Ecto neural progenitor cell (in vitro differentiated cells): Measurements from ENCODE around the gene ASS1.
"Not testable (repeated sequence)": the region's sequence is repeated elsewhere in the genome, so short reads cannot be mapped to it uniquely, and the experiment has no call there.

Source experiments
- DNase-seq: peaks from one replicate; pipeline ENCODE4 v3.0.0-alpha.2; 2018; ENCODE audit warnings: low spot score

ASS1 gene

GRCh38 chr9:130434656-130435055, 10.1 kb upstream of the ASS1 start:
- DNase-seq = not testable (repeated sequence)

- no peak for DNase-seq
These were observed 7.6 kb upstream of the ASS1 start for GRCh38 chr9:130437011-130437789.

- DNase-seq = no peak
These were observed 6.3 kb upstream of the ASS1 start for GRCh38 chr9:130438382-130438981.

GRCh38 chr9:130441031-130441430, 3.7 kb upstream of the ASS1 start:
- DNase-seq = no peak

GRCh38 chr9:130442746-130443455, 1.9 kb upstream of the ASS1 start:
- no peak for DNase-seq

GRCh38 chr9:130443456-130443801, 1.3 kb upstream of the ASS1 start:
- no peak for DNase-seq

- DNase-seq = no peak
These were observed 795 bp upstream of the ASS1 start for GRCh38 chr9:130443840-130444492.

GRCh38 chr9:130445268-130445983, 665 bp downstream of the ASS1 start:
- DNase-seq = no peak

GRCh38 chr9:130446101-130446861, 1.5 kb downstream of the ASS1 start:
- DNase-seq = peak; percentile 74

GRCh38 chr9:130447193-130447816, 2.5 kb downstream of the ASS1 start:
- no peak for DNase-seq

- DNase-seq = no peak
These were observed 3.4 kb downstream of the ASS1 start for GRCh38 chr9:130448035-130448624.

GRCh38 chr9:130448771-130449603, 4.2 kb downstream of the ASS1 start:
- no peak for DNase-seq

GRCh38 chr9:130450344-130451003, 5.7 kb downstream of the ASS1 start:
- no peak for DNase-seq

- DNase-seq = no peak
These were observed 6.2 kb downstream of the ASS1 start for GRCh38 chr9:130451004-130451390.

GRCh38 chr9:130451509-130452388, 7.0 kb downstream of the ASS1 start:
- DNase-seq = no peak

GRCh38 chr9:130452835-130453234, 8.1 kb downstream of the ASS1 start:
- DNase-seq = no peak

- no peak for DNase-seq
These were observed 8.7 kb downstream of the ASS1 start for GRCh38 chr9:130453487-130453886.
